HG03064 (cell line): ENCODE measurements around the gene RASL10A.

ENCODE experiments used
- ATAC-seq: cut with Tn5 transposase; IDR thresholded peaks from one replicate; pipeline ENCODE4 v1.9.1; 2021; ENCODE audit warnings: low read depth; ENCODE audit not compliant: unreplicated experiment

RASL10A gene

DNA sequence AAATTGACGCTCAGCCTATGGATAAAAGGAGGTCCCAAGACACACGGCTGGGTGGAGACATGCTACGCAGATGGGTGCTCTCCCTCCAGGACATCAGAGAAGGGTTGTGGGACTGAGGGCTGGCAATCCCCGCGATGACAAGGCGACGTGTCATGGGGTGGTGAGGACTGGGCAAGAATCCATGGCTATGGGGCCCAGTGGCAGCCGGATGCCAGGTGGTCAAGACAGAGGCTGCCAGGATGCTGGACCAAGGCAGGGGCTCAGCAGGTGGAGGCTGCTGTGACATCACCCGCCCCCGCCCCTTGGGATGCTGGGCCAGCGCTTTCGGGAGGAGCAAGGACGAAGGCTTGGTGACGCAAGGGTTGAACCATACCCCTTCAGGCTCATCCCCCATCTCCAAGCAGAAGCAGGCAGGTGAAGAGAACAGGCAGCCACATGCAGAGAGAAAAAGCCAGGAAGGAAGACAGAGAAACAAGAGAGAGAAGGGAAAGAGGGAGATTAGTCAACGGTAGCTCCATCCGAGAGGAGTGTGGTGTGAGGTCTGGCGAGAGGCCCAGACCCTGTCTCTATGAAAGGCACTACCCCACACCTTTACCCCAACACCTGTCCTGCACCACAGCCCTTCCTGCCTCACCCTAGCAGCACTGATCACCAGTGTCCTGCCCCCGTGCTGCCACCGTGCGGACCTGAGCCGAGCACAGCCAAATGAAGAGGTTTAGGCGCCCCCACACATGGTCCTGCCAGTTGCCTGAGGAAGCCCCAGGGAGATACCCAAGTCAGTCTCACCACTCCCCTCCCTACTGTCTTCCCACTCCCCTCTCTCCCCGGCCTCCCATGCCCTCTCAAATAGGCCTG is 24.1 kb upstream of the RASL10A start:
- ATAC-seq, result no peak

DNA sequence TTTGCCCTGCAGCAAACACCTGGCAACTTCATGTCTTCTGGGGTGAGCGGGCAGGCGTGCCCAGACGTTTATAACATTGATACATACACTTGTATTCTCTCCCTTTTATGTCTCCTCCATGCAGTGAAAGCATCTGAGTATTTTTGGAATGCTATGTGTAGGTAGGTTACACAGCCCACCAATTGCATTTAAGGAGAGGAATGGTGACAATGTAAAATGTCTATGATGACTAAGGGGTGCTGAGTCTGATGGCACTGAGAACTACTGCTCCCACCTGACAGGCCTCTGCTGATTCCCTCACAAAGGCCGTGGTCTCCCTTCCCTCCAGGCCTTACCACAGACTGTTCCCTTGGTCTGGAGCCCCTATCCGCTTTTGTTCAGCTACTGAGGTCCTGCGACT is 22.9 kb upstream of the RASL10A start:
- ATAC-seq, result no peak

DNA sequence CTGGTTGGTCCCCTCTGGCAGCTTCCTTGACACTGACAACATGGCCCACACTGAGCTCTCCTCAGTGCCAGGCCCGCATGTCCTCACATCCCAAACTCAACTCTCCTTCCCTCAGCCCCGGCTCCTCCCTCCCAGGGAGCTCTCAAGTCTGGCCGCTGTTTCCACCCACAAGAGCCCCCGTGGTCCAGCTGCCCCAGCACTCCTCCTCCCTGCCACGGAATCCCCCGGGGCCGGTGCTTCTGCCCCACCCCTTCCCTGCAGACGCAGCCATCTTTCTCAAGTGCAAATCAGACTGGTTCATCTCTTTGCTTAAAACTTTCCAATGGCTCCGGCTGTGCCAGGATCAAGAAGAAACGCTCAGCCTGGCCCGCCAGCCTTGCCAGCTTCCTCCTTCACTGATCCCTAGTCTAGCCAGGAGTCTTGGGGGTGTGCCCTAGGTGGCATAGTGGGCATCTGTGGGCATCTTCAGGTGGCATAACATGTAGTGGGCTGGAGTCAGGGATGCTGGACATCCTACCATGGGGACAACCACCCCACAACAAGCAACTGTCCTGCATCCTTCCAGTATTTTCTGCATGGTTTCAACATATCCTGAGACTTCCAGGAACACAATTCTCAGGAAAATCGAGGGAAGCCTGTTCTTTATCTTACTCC is 22.3 kb upstream of the RASL10A start:
- ATAC-seq, result no peak

DNA sequence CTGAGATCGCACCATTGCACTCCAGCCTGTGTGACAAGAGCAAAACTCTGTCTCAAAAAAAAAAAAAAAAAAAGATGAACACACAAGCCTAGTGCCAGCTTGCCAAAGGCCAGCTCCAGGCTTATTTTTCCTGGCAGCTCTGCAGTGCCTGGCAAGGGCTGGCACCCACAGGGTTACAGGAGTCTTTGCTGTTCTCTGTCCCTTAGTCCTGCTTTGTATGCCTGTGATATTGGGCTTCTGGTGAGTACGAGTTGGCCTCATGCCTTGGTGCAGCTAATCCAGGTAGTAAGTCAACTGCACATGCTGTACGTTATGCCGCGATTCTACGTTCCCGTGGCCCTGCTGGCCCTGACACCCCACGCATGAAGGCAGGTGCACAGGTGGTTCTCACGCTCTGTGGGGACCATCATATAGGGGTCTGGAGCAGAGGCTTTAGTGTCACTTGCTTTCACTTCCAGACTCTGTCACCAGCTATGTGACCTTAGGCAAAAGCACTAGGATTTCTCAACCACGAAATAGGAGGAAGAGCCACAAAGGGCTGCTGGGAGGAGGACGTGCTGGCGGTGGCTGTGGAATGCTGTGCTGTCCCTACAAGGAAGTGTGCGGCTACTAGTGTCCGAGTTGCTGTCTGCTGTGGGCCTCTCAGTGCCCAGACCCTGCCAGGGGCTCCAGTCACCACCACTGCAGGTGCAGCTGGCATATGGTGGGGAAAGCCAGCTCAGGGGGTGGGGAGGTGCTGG is 21.4 kb upstream of the RASL10A start:
- ATAC-seq, result no peak

DNA sequence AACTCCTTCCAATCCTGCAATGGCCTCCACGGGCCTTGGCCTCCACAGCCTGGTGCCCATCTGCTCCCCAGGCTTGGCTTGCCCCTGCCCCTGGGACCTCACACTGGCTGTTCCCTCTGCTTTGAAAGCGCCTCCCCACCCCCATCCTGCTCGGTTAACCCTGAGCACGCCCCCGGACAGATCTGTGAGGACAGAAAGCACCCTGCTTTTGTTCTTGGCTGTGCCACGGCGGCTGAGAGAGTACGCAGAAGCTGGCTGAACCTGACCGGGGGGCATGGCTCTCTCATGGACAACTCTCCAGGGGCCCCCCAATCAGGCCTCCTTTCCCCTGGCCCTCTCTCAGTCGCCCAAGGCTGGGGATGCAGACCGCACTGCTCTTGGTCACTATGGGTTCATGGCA is 20.2 kb upstream of the RASL10A start:
- no peak for ATAC-seq

DNA sequence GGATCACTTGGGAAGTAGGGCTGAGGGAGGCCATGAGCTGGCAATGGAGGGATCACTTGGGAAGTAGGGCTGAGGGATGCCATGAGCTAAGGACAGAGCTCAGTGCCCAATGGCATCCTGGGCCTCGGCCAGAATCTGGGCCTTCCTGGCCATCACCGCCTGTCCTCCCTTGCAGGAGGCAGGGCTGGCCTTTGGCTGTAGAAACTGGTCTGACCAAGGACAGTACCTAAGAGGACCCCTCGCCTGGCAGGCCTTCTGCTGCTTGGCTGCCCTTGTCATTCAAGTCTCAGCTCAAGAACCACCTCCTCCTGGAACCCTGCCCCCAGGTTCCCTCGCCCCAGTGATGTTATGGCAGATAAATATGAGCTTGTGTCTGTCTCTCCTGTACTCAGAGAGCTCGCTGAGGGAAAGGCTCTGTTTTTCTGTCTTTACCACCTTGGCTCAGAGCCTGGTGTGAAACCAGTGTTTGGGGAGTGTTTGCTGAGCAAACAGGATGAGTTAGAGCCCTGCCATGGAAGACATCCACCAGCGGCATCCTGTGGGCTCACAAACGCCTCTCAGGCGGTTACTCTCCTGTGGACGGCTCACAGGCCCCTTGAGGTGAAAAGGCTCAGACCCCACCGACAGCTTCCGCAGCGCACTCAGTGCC is 19.3 kb upstream of the RASL10A start:
- no peak for ATAC-seq

DNA sequence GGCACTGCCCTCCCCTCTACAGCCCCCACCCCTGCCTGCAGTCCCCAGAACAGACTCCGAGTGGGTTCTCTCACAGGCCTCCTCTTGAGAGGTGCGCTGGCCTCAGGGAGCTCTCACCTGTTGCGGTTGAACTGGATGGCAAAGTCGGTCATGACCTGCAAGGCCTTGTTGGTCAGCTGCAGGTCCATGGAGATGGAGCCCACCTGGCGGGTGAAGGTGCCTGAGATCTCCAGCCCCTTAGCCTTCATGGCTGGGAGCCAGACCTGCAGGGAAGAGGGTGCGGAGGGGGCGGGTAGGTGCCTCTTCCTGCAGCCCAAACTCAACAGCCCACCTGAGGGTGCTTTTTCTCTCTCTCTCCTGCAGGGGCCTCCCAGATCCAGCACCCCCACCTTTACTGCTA is 18.7 kb upstream of the RASL10A start:
- ATAC-seq, result no peak

DNA sequence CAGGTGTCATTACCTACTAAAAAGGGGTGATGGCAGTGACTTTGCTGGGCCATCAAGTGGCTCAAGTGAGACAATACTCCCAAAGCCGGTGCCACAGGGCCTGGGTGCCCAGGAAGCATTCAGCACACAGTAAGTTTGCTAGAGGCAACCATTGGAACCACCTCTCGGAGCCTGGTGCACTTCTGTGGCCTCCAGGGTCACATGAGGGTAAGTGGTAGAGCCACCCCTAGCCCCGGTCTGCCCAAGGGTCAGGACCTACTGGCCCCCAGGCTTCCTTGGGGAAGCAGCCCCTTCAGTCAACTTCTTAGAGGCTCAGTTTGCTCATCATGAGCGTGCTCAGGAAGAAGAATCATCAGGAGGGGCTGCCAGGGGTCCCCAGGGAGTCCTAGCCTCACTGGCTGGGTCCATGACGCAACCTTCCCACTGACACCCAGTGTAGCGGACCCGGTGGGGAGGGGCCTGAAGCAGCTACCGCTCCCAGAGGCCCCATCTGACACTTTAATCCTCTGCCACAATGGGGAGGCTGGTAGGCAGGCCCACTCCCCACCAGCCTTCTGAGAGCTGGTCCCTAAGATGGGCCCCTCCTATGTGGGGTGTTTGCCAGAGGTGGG is 17.5 kb upstream of the RASL10A start:
- no peak for ATAC-seq

DNA sequence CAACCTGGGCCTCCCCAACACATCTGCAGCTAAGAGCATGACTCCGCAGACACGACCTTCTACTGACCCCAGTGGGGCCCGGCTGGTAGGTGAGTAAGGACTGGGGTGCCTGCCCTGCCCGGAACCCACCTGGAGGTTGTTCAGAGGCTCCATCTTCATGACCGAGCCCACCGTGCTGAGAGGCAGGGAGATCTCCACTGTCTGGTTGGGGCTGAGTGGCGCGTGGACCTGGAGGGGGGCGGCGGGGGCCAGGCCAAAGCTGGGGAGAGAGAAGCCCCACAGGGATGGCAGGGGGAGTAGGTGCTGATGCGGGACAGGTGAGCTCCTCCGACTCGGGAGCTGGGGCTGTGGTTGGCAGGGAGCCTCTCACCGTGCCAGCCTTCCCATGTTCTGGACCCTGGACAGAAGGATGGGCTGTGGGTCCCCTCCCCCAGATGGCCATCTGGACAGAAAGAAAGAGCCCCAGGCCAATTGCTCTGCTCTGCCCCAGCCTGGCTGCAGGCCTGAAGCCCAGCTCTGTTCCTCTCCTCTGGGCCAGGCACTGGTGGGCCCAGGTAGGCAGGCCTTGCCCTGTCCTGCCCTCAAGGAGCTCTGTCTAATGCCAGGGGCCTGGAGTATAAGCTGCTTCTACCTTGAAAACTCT is 16.3 kb upstream of the RASL10A start:
- no peak for ATAC-seq

DNA sequence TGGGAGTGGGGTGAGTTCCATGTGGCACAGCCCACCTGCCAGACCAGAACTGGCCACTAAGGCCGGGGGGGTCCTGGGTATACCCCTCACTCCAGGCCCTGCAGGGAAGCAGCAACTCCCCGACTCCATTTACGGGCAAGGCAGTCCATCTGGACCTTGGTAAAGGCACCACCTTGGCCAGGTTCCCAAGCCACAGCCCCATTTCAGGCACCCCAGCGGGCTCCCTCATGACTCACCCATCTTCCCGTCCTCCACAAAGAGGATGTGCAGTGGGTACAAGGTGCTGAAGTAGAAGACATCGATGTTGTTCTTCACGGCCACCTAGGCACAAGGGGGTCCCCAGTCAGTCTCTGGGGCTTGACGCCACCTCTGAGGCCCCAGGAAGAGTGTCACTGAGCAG is 15.7 kb upstream of the RASL10A start:
- no peak for ATAC-seq

DNA sequence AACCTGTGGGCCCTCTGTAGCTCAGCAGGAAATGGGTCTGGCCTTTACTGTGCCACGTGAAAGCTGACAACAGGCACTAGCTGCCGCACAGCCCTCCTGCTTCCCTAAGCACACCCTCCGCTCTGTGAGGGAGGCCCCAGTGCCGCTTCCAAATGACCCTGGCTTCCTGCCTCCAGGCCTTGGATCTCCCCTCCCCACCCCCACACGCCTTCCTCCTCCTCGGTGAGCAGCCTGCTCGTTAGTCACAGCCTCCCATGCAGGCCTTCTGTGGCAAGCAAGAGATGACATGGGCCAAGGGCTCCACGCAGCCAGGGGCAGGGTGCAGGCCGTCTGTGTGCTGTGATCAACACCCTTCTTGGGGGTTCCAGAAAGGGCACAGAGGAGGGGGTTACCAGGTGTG is 15.3 kb upstream of the RASL10A start:
- no peak for ATAC-seq

DNA sequence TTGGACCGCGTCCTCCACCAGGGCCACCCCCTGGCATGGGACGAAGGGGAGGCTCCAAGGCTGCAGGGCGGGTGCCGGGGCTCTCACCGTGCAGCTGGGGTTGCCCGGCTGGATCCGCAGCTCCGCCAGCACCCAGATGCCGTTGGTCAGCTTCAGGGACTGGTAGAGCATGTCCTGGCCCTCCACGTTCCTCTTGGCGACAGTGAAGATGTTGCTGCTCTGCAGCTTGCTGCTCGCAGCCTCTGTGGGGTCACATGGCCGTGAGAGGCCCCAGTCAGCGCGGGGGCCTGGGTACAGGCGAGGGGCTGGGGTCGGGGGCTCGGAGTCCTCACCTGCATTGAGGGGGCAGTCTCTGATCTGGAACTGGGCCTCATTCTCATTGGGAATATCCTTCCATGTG is 14.8 kb upstream of the RASL10A start:
- no peak for ATAC-seq

DNA sequence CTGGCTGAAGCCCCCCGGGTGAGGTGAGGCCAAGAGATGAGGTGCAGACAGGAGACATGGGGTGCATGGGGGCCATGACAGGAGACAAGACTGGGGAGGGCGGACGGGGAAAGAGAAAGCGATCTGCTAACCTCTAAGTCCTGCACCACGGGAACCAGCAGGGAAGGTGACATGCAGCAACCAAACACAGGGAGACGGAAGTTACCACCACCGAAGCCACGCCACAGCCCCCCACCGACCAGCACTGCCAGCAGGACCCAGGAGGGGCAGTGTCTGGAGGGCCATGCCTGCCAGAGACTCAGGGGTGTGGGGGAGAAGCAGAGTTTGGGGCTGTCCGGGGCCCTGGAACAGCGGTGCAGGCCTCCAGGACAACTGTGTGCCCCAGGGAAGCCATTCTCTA is 14.1 kb upstream of the RASL10A start:
- no peak for ATAC-seq

DNA sequence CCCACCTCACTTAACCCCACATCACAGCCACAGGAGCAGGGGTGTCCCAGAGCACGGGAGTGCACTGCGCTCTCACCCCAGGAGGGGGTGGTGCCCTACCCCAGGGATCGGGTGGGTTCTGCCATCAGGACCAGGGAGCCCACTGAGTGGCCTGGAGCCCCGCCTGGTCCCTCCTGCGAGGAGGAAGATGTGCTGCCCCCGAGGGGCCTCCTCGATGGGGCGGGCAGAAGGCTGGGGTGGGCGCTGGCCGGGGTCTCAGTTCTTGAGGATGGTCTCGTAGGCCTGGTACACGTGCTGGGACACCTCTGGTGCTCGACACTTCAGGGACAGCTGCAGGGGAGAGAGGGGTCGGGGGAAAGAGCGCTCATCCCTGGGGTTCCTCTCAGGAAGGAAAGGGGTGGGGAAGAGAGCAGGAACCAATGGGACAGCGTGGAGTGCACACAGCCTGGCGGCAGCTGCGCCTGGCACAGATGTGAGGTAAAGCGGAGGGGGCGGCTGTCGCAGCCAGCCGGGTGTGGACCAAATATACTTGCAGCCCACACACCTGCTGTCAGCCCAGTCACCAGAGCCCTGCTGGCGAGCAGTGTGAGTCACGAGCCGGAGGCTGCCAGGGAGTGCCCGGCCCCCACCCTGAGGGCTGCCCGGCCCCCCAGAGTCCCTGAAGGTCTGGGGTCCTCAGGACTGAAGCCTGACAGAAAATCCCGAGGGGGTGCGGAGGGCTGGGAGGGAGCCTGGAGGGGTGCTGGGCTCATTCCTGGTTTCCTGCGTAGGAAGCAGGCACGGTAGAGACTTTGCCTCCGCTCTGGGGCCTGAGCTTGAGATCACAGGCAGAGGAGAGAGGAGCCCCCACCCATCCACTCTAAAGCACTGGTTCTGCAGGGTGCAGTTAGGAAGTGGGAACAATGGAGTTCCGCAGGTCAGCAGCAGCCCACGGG is 13.3 kb upstream of the RASL10A start:
- ATAC-seq, result no peak

DNA sequence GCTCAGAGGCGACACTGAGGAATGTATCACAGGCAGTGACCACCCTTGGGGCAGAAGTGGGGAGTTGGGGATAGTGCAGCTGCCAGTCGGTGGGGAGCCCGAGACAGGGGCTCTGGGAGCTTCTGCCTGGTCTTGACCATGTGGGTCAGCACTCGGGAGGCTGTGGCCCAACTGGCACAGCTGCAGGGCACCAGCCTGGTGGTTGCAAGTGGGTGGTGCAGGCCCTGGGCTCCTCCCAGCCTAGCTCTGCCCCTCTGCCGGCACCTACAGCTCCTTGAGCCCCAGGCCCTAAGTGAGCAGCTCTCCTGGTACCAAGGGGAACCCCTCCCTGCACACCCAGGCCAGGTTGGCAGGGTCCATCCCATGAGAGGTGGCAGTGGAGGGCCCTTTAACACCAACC is 12.6 kb upstream of the RASL10A start:
- no peak for ATAC-seq

DNA sequence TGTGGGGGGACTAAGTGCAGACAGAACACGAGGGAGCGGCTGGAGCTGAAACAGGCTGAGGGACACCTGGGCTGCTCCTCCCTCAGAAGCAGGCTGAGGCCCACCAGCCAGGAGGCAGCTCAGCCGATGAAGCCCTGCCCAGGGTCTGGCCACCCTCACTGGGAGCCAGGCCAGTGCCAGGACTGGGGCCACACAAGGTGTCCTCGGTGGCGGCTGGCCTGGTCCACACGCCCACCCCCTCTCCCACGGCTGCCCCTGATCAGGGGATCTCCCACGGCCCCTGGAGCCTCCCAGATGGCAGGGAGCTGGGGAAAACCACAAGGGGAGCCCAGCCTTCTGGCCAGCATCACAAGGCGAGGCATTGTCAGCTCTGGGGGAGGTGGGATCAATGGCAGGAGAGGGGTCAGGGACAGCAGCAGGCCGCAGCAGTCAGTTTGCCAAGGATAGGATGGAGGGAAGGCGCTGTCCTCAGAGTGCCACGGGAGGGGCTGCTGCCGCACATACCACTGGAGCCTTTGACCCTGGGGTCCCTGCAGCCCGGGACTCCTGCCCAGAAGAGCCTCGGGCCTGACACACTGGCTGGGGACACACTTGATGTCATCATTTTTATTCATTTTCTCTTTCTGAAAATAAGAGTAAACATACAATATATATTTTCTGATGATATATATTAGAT is 11.7 kb upstream of the RASL10A start:
- ATAC-seq, result no peak

DNA sequence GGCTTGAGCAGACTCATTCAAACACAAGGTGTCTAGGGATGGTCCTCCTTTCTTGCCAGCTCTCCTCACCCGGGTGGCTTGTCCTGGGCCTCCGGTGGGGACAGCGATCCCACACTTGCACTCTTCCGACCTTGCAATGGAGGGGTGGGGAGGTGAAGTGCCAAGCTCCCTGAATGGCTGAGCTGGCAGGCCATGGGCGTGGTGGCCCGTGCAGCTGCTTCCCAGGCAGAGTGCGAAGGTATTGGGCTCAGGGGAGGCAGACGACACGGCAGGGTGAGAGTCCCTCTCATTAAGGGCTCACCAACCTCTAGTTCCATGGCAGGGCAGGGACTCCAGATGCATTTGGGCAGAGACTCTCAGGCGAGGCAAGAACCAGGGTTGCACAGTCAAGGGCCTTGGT is 11.0 kb upstream of the RASL10A start:
- no peak for ATAC-seq

DNA sequence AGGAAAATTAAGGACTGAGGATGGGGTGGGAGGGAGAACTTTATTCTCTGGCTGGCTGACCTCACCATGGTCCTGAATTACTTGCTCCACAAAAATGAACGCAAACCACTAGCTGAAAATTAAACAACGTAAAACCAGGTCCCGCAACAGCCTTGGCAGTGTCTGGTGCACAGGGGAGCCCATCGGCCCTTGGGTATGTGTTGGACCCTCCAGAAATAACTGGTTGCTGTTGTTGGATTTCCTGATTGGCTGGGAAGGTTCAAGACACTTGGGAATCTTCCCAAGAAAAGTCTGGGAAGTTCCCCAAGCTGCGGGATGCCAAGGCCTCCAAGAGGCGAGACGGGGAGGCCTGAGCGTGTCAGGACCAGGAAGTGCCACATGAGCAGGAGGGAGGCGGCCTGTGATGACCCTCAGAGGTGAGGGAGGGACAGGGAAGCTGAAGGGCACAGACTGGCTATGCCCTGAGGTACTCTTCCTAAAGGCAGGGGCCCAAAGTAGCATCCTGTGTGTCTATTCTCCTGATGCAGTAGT is 10.4 kb upstream of the RASL10A start:
- no peak for ATAC-seq
